GM19193 (cell line): ENCODE measurements around the gene PLXND1.

Source experiments
- POLR2A ChIP-seq: IDR thresholded peaks from 4 replicates; pipeline ENCODE4 v1.6.1; 2011; ENCODE audit not compliant: insufficient read depth, insufficient read length; ENCODE audit errors: extremely low read depth

Gene PLXND1

GRCh38 chr3:129548104-129548965 lies 58.1 kb downstream of the PLXND1 start:
- no peak for TF ChIP-seq POLR2A

- no peak for TF ChIP-seq POLR2A
These were observed 59.2 kb downstream of the PLXND1 start for GRCh38 chr3:129547241-129547640.

- TF ChIP-seq POLR2A, result no peak
These were observed 62.5 kb downstream of the PLXND1 start for GRCh38 chr3:129543999-129544398.

GRCh38 chr3:129543156-129543790 lies 63.2 kb downstream of the PLXND1 start, which contains the start of gene H1-8:
TSS of gene H1-8 (plus strand) at chr3:129543175. CDS start at chr3:129543219, 44 bp downstream.
- TF ChIP-seq POLR2A, result no peak

GRCh38 chr3:129542747-129543146 lies 63.7 kb downstream of the PLXND1 start:
- TF ChIP-seq POLR2A, result no peak

GRCh38 chr3:129540776-129541516 lies 65.5 kb downstream of the PLXND1 start:
- TF ChIP-seq POLR2A, result no peak

- no peak for TF ChIP-seq POLR2A
These were observed 67.3 kb downstream of the PLXND1 start for GRCh38 chr3:129539206-129539605.

- no peak for TF ChIP-seq POLR2A
These were observed 69.7 kb downstream of the PLXND1 start for GRCh38 chr3:129536804-129537203.

GRCh38 chr3:129536374-129536667 lies 70.2 kb downstream of the PLXND1 start:
- TF ChIP-seq POLR2A, result no peak

- no peak for TF ChIP-seq POLR2A
These were observed 71.4 kb downstream of the PLXND1 start for GRCh38 chr3:129535075-129535474.

- no peak for TF ChIP-seq POLR2A
These were observed 71.9 kb downstream of the PLXND1 start for GRCh38 chr3:129534428-129535027.

GRCh38 chr3:129533406-129533805 lies 73.1 kb downstream of the PLXND1 start:
- no peak for TF ChIP-seq POLR2A

- no peak for TF ChIP-seq POLR2A
These were observed 74.2 kb downstream of the PLXND1 start for GRCh38 chr3:129532261-129532660.

- TF ChIP-seq POLR2A, result no peak
These were observed 74.8 kb downstream of the PLXND1 start for GRCh38 chr3:129531699-129532098.

- TF ChIP-seq POLR2A, result no peak
These were observed 75.7 kb downstream of the PLXND1 start for GRCh38 chr3:129530821-129531220.

- TF ChIP-seq POLR2A, result no peak
These were observed 76.2 kb downstream of the PLXND1 start for GRCh38 chr3:129530251-129530791.
